Karpas-422 (cell line): ENCODE data around the gene VMA21. TPM values are rescaled to one million over a fixed set of nuclear protein-coding genes. Genes with fewer than 3 reads are reported as not detected.

Experiments used
- DNase-seq: peaks from one replicate; pipeline ENCODE4 v3.0.0-alpha.2; 2015
- H2AFZ ChIP-seq: fragments of 200-600 bp; sonication (generic); 2 replicates; pipeline ENCODE4 v1.6.1; 2014; ENCODE audit warnings: antibody characterized with exemption, low read length, mixed read lengths
- H3K27ac ChIP-seq: fragments of 200-600 bp; sonication (generic); 2 replicates; pipeline ENCODE4 v1.5.1; 2014; ENCODE audit warnings: mild to moderate bottlenecking, low read length, moderate library complexity
- H3K27me3 ChIP-seq: fragments of 200-600 bp; sonication (generic); 2 replicates; pipeline ENCODE4 v1.6.1; 2014; ENCODE audit warnings: low read length, mixed read lengths
- H3K36me3 ChIP-seq: fragments of 200-600 bp; sonication (generic); 2 replicates; pipeline ENCODE4 v1.6.1; 2014; ENCODE audit warnings: low read length, mixed read lengths; ENCODE audit not compliant: insufficient read depth
- H3K4me1 ChIP-seq: fragments of 200-600 bp; sonication (generic); 2 replicates; pipeline ENCODE4 v1.6.1; 2014; ENCODE audit warnings: mild to moderate bottlenecking, low read length, mixed read lengths
- H3K4me2 ChIP-seq: fragments of 200-600 bp; sonication (generic); 2 replicates; pipeline ENCODE4 v1.6.1; 2014; ENCODE audit warnings: low read length, low read depth, mild to moderate bottlenecking; ENCODE audit not compliant: poor library complexity, severe bottlenecking
- H3K4me3 ChIP-seq: fragments of 200-600 bp; sonication (generic); 2 replicates; pipeline ENCODE4 v1.5.1; 2014; ENCODE audit warnings: mild to moderate bottlenecking, antibody characterized with exemption, low read length, mixed read lengths
- H3K79me2 ChIP-seq: fragments of 200-600 bp; sonication (generic); 2 replicates; pipeline ENCODE4 v1.6.1; 2014; ENCODE audit warnings: mild to moderate bottlenecking, low read length, mixed read lengths
- H3K9ac ChIP-seq: fragments of 200-600 bp; sonication (generic); 2 replicates; pipeline ENCODE4 v1.6.0; 2014; ENCODE audit warnings: low read length
- H3K9me2 ChIP-seq: fragments of 200-600 bp; sonication (generic), shearing (Covaris generic); replicated peaks from 2 replicates; pipeline ENCODE4 v1.6.0; 2014; ENCODE audit warnings: mild to moderate bottlenecking, low read length, moderate library complexity; ENCODE audit not compliant: insufficient read depth
- H3K9me3 ChIP-seq: fragments of 300-700, 200-600 bp; sonication (generic); 2 replicates; pipeline ENCODE4 v1.6.1; 2014; ENCODE audit warnings: low read length, mixed read lengths
- H4K20me1 ChIP-seq: fragments of 200-600 bp; sonication (generic); 2 replicates; pipeline ENCODE4 v1.6.1; 2014; ENCODE audit warnings: mild to moderate bottlenecking, antibody characterized with exemption, low read length, low read depth; ENCODE audit not compliant: insufficient read depth
- total RNA-seq: library from RNA; depleted of rRNA; stranded (reverse); fragments of >200 nt; shearing (Covaris generic); gene quantifications from 2 replicates; pipeline ENCODE4 v1.2.3, GENCODE V29; 2014; ENCODE audit warnings: low replicate concordance; rRNA removed

VMA21 gene
- 19.1 and 49.8 TPM in 2 replicates for total RNA-seq

- Histone ChIP-seq H3K27me3 (no peaks in the 10 kb centered on the region), H3K9me3 (no peaks in the 10 kb centered on the region), H3K4me3 (peak within 1 kb of the TSS; percentile 77), H4K20me1 (peaks cover 11% of the 10 kb centered on the region; the same call in 1 of the 2 replicates), H3K27ac (peak within 1 kb of the TSS; percentile 43; the same call in 1 of the 2 replicates), H3K79me2 (peaks cover 51% of the 10 kb centered on the region), H3K9me2 (no peaks in the 10 kb centered on the region; the same call in 1 of the 2 replicates), H2AFZ (0 out of 2 replicates have a peak within 1 kb of the TSS, but pooled peaks have one; percentile 40), H3K36me3 (no peaks in the 10 kb centered on the region), H3K4me1 (peaks cover 37% of the 10 kb centered on the region), H3K4me2 (peak within 1 kb of the TSS; percentile 68), H3K9ac (peak within 1 kb of the TSS; percentile 93)
- peak; percentile 90 for DNase-seq
Measured at GRCh38 chrX:151396825-151397740, at the start of gene VMA21. VMA21 (plus strand) TSS chrX:151397206; CDS start chrX:151397309, 103 bp downstream.

GRCh38 chrX:151359341-151359740 lies 37.7 kb upstream of the VMA21 start:
- H4K20me1 ChIP-seq, result no peaks in the 10 kb centered on the region
- H3K79me2 ChIP-seq, result no peaks in the 10 kb centered on the region
- no peak overlapping the region for H3K4me3 ChIP-seq
- no peak for DNase-seq
- H3K9me3 ChIP-seq, result no peaks in the 10 kb centered on the region
- no peak overlapping the region for H2AFZ ChIP-seq
- H3K27ac ChIP-seq, result no peak overlapping the region
- H3K36me3 ChIP-seq, result no peaks in the 10 kb centered on the region
- no peak overlapping the region for H3K9ac ChIP-seq
- no peak overlapping the region for H3K4me2 ChIP-seq
- H3K4me1 ChIP-seq, result no peaks in the 10 kb centered on the region
- no peaks in the 10 kb centered on the region for H3K9me2 ChIP-seq
- no peaks in the 10 kb centered on the region for H3K27me3 ChIP-seq

- Histone ChIP-seq H3K4me2 (no peak overlapping the region), H3K9me3 (no peaks in the 10 kb centered on the region), H3K36me3 (no peaks in the 10 kb centered on the region), H3K9me2 (no peaks in the 10 kb centered on the region), H3K27ac (no peak overlapping the region), H3K4me1 (no peaks in the 10 kb centered on the region), H3K9ac (no peak overlapping the region), H3K27me3 (no peaks in the 10 kb centered on the region), H2AFZ (no peak overlapping the region), H4K20me1 (no peaks in the 10 kb centered on the region), H3K4me3 (no peak overlapping the region), H3K79me2 (no peaks in the 10 kb centered on the region)
- peak; percentile 65 for DNase-seq
Measured at GRCh38 chrX:151359931-151360871, 36.8 kb upstream of the VMA21 start.

GRCh38 chrX:151363316-151363715 lies 33.7 kb upstream of the VMA21 start:
- Histone ChIP-seq H3K4me2 (no peak overlapping the region), H3K79me2 (no peaks in the 10 kb centered on the region), H3K9me2 (no peaks in the 10 kb centered on the region), H4K20me1 (no peaks in the 10 kb centered on the region), H3K36me3 (no peaks in the 10 kb centered on the region), H3K27ac (no peak overlapping the region), H3K27me3 (no peaks in the 10 kb centered on the region), H2AFZ (no peak overlapping the region), H3K4me1 (no peaks in the 10 kb centered on the region), H3K4me3 (no peak overlapping the region), H3K9me3 (no peaks in the 10 kb centered on the region), H3K9ac (no peak overlapping the region)
- no peak for DNase-seq

GRCh38 chrX:151365579-151365978 lies 31.4 kb upstream of the VMA21 start:
- Histone ChIP-seq H3K4me1 (no peaks in the 10 kb centered on the region), H3K27me3 (no peaks in the 10 kb centered on the region), H2AFZ (no peak overlapping the region), H3K9ac (no peak overlapping the region), H4K20me1 (no peaks in the 10 kb centered on the region), H3K4me3 (no peak overlapping the region), H3K36me3 (no peaks in the 10 kb centered on the region), H3K4me2 (no peak overlapping the region), H3K9me2 (no peaks in the 10 kb centered on the region), H3K79me2 (no peaks in the 10 kb centered on the region), H3K27ac (no peak overlapping the region), H3K9me3 (no peaks in the 10 kb centered on the region)
- no peak for DNase-seq

GRCh38 chrX:151370906-151371305 lies 26.1 kb upstream of the VMA21 start:
- H3K9me2 ChIP-seq, result no peaks in the 10 kb centered on the region
- no peaks in the 10 kb centered on the region for H3K4me1 ChIP-seq
- DNase-seq, result no peak
- no peaks in the 10 kb centered on the region for H3K9me3 ChIP-seq
- no peak overlapping the region for H3K4me3 ChIP-seq
- no peaks in the 10 kb centered on the region for H3K79me2 ChIP-seq
- no peak overlapping the region for H3K4me2 ChIP-seq
- H3K9ac ChIP-seq, result no peak overlapping the region
- no peak overlapping the region for H2AFZ ChIP-seq
- no peak overlapping the region for H3K27ac ChIP-seq
- H4K20me1 ChIP-seq, result no peaks in the 10 kb centered on the region
- no peaks in the 10 kb centered on the region for H3K27me3 ChIP-seq
- H3K36me3 ChIP-seq, result no peaks in the 10 kb centered on the region

GRCh38 chrX:151384807-151385206 lies 12.2 kb upstream of the VMA21 start:
- Histone ChIP-seq H3K4me3 (no peak overlapping the region), H3K9ac (no peak overlapping the region), H3K4me1 (no peaks in the 10 kb centered on the region), H3K27me3 (no peaks in the 10 kb centered on the region), H4K20me1 (no peaks in the 10 kb centered on the region), H3K9me2 (no peaks in the 10 kb centered on the region), H2AFZ (no peak overlapping the region), H3K9me3 (no peaks in the 10 kb centered on the region), H3K36me3 (no peaks in the 10 kb centered on the region), H3K27ac (no peak overlapping the region), H3K79me2 (no peaks in the 10 kb centered on the region), H3K4me2 (no peak overlapping the region)
- DNase-seq, result no peak
